NB4 (cell line): ENCODE measurements around the gene ARHGAP24.

ENCODE experiments used
- CTCF ChIP-seq: IDR thresholded peaks from one replicate; pipeline ENCODE4 v1.5.1; 2012; ENCODE audit warnings: low read depth, low read length
- MAX ChIP-seq: IDR thresholded peaks from 2 replicates; pipeline ENCODE4 v1.6.1; 2011; ENCODE audit warnings: low read depth, low read length
- MYC ChIP-seq: IDR thresholded peaks from 2 replicates; pipeline ENCODE4 v1.6.1; 2011; ENCODE audit warnings: low read depth, low read length
- POLR2A ChIP-seq: IDR thresholded peaks from 2 replicates; pipeline ENCODE4 v1.6.1; 2011; ENCODE audit warnings: mild to moderate bottlenecking; ENCODE audit not compliant: insufficient read length; ENCODE audit errors: extremely low read depth

DNA sequence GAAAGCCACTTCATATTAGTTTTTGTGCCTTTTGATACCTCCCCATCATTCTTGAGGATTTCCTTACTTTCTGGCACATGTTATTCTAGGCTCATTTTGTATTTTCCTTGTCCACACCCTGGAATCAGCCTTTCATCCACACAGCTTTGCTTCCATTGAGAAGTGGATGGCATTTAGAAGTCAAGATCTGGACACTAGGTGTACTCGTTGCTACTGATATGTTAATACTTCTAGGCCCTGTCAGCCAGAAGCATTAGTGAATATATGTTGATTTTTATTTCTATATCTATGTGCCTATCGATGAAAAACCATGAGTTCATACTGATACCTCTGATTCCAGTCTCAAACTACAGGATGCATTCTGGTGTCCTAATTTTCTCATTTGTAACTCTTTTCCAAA is 73.2 kb downstream of the ARHGAP24 start:
- no peak for TF ChIP-seq CTCF
- TF ChIP-seq POLR2A = no peak
- no peak for TF ChIP-seq MAX
- no peak for TF ChIP-seq MYC
